Hepatocyte (in vitro differentiated cells): ENCODE data around the gene APOF.

Experiments used
- CTCF ChIP-seq: fragments of 200-600 bp; sonication (generic); IDR thresholded peaks from 2 replicates; pipeline ENCODE4 v1.5.1; 2016; ENCODE audit warnings: antibody characterized with exemption, mild to moderate bottlenecking; ENCODE audit not compliant: poor library complexity
- EZH2 ChIP-seq: fragments of 200-600 bp; sonication (generic); IDR thresholded peaks from 2 replicates; pipeline ENCODE4 v1.6.1; 2016; ENCODE audit warnings: antibody characterized with exemption, mild to moderate bottlenecking, borderline replicate concordance
- EZH2phosphoT487 ChIP-seq: fragments of 200-600 bp; sonication (generic); IDR thresholded peaks from one replicate; pipeline ENCODE4 v1.6.1; 2018; ENCODE audit warnings: antibody characterized with exemption, mild to moderate bottlenecking, low read depth, moderate library complexity; ENCODE audit not compliant: unreplicated experiment, severe bottlenecking

DNA sequence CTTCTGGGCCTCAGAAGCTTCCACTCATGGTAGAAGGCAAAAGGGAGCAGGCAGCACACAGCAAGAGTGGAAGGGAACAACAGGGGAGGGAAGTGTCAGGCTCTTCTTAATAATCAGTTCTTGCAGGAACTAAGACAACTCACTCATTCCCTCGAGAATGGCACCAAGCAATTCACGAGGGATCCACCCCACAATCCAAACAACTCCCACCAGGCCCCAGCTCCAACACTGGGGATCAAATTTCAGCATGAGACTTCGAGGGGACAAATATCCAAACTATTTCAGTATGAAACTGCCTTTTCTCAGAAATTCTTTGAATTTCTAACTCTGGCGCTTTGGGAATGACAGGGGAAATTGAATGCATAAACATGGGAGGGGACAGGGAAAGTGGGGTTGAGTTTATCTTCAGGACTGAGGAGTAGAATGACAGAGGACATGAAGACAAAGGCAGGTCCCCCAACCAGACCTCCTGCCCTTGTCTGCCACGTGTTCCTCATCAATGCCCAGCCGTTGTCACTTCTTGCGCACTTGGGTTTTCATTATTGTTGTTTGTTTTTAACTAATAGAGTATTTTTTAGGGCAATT, 24.6 kb upstream of the APOF start:
- TF ChIP-seq CTCF, result no peak
- TF ChIP-seq EZH2phosphoT487, result no peak
- TF ChIP-seq EZH2, result no peak
